Measurements from ENCODE around the gene CCDC82.
"Not testable (repeated sequence)": the region's sequence is repeated elsewhere in the genome, so short reads cannot be mapped to it uniquely, and the experiment has no call there.

The CCDC82 gene

GRCh38 chr11:96389720-96390487 lies at the start of gene CCDC82, which contains the start of gene JRKL:
CCDC82 (minus strand) TSS chr11:96389912; CDS start chr11:96384747, 5,165 bp downstream.
JRKL (plus strand) TSS chr11:96390013; CDS start chr11:96390650, 637 bp downstream.
- DNase-seq (ENCODE audit: low spot score) = peak; percentile 98

DNA sequence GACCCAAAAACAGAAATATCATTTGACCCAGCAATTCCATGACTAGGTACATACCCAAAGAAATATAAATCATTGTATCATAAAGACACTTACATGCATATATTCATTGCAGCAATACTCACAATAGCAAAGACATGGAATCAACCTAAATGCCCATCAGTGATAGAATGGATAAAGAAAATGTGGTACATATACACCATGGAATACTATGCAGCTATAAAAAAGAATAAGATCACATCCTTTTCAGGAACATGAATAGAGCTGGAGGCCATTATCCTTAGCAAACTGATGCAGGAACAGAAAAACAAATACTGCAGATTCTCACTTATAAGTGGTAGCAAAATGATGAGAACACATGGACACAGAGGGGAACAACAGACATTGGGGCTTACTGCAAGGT lies 42.9 kb upstream of the CCDC82 start:
- DNase-seq (ENCODE audit: low spot score) = not testable (repeated sequence)

GRCh38 chr11:96430668-96431067 lies 41.0 kb upstream of the CCDC82 start:
- no peak for DNase-seq (ENCODE audit: low spot score)

- DNase-seq (ENCODE audit: low spot score) = no peak
These were observed 35.0 kb upstream of the CCDC82 start for GRCh38 chr11:96424693-96425092.

DNA sequence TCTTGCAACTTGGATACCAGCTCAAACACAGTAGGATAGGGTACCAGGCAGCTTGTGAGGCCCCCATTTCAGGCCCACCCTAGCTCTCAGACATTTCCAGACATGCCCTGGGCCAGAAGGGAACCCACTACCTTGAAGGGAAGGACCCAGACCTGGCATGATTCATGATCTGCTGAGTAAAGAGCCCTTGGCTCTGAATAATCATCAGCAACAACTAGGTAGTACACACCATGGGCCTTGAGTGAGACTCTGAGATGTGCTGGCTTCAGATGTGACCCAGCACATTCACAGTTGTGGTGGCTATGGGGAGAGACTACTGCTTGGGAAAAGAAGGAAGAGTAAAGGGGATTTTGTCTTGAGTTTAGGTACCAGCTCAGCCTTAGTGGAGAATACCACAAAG lies 23.7 kb upstream of the CCDC82 start:
- DNase-seq (ENCODE audit: low spot score) = no peak

GRCh38 chr11:96412761-96413381 lies 23.2 kb upstream of the CCDC82 start:
- no peak for DNase-seq (ENCODE audit: low spot score)

GRCh38 chr11:96411412-96411811 lies 21.7 kb upstream of the CCDC82 start:
- DNase-seq (ENCODE audit: low spot score) = not testable (repeated sequence)

- no peak for DNase-seq (ENCODE audit: low spot score)
These were observed 11.0 kb upstream of the CCDC82 start for GRCh38 chr11:96400697-96401096.

DNA sequence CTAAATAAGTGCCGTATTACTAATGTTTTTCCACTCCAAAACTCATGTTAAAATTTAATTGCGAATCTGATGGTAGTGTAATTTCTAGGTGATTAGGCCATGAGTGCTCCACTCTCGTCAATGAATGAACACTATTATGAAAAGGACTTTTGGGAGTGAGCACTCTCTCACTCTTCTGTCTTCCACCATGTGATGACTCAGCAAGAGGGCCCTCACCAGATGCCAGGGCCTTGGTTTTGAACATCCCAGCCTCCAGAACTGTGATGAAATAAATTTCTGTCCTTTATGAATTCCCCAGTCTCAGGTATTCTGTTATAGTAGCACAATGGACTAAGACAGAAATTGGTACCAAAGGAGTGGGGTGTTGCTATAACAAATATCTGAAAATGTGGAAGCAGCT lies 8.2 kb upstream of the CCDC82 start:
- no peak for DNase-seq (ENCODE audit: low spot score)

DNA sequence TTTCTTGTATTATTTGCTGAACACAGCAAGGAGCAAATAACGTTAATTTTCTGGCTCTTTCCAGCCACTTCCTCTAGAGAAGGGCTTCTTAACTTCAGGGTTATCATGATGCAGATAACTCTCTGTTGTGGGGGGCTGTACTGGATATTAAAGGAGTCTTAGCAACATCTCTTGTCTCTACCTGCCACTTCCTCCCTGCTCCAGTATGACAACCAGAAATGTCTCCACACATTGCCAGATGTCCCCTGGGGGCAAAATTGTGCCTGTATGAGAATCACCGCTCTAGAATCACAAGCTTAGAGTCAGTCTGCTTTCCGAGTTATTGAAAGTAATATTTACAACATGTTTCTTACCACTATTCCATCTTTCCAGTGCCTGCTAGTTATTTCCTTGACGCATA lies 6.9 kb upstream of the CCDC82 start:
- no peak for DNase-seq (ENCODE audit: low spot score)

GRCh38 chr11:96394773-96395172 lies 5.1 kb upstream of the CCDC82 start:
- DNase-seq (ENCODE audit: low spot score) = no peak

DNA sequence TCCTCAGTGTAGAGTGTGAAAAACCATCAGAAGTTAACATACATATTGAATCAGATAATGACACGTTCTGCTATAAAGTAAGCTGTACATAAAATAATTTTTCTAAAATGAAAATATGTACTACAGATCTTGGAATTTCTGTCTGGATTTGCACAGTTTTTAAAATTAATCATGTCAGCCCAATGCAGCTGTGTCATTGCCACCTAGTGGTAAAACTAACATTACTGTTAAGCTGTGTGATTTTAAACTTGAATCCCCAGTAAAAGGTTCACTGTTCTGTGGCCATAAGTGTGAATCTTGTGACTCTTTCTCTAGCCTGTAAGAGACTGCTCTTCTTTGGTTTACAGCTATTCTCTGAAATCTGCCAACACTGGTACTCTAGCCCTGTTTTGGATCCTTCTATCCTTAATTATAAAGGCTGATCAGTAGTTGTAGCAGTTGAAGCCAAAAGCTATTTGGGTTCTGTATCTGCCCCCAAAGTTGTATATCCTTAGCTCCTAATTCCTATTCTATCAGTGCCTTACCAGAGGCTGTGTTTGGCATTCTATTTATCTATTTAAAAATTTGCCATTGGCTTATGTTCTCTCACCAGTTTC lies 4.1 kb upstream of the CCDC82 start:
- no peak for DNase-seq (ENCODE audit: low spot score)

DNA sequence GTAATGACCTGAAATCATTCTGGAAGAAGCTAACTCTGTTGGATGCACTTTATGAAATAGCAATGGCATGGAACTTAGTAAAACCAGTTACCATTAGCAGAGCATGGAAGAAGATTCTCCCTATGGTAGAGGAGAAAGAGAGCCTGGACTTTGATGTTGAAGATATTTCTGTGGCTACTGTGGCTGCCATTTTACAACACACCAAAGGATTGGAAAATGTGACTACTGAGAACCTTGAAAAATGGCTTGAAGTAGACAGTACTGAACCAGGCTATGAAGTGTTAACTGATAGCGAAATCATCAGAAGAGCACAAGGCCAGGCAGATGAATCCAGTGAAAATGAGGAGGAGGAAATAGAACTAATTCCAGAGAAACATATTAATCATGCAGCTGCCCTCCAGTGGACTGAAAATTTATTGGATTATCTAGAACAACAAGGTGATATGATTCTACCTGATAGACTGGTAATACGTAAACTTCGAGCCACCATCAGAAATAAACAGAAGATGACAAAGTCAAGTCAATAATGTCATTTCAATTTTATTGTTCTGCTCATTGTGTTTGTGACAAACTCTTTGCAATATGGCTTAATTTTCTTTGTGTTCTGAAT lies 2.1 kb upstream of the CCDC82 start:
- DNase-seq (ENCODE audit: low spot score) = no peak

DNA sequence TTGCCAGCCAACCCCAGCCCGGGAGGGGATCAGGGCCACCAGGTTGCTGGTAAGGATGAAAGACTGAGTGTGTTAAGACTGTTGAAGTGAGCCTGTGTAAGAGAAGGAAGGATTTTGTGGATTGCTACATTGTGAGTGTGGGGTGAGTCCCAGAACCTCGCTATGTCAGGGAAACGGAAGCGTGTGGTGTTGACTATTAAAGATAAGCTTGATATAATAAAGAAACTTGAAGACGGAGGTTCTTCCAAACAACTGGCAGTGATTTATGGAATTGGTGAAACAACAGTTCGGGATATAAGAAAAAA lies 728 bp upstream of the CCDC82 start:
- no peak for DNase-seq (ENCODE audit: low spot score)

GRCh38 chr11:96388891-96389719 lies 607 bp downstream of the CCDC82 start:
- DNase-seq (ENCODE audit: low spot score) = peak; percentile 83

DNA sequence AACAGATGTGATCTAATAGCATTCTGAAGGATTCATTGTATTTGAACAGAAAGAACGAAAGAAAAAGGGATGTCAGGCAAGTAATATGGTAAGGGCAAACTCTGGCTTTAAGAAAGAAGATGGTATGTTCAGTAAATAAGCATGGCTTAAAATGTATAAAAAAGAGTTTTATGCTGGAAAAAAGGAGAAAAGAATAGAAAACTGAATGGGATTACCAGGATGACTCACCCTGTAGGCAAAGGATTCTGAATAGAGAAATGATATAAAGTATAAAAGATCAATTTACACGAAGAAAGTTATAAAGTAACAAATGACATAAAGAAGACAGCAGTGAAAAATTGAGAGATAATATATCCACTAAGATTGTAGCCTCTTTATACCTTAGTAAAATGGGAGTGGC lies 4.5 kb downstream of the CCDC82 start:
- DNase-seq (ENCODE audit: low spot score) = no peak

- DNase-seq (ENCODE audit: low spot score) = no peak
These were observed 5.6 kb downstream of the CCDC82 start for GRCh38 chr11:96384156-96384555.

DNA sequence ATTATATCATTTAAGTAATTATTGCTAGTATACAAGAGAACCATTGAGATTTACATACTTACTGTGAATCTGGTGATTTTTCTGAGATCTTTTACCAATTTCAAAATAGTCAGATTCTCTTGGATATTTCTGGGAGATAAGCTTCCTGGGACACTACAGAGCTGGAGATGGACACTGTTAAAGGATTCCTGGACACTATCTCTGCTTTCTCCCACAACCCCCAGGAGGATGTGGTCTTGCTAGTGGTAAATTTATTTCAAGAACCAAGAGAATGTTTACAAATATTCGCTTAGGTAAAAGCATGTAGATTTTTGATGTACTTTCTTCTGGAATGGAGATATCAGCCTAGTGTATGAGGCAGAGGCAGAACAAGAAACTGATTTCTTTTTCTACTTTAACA lies 12.9 kb downstream of the CCDC82 start:
- DNase-seq (ENCODE audit: low spot score) = no peak

- no peak for DNase-seq (ENCODE audit: low spot score)
These were observed 15.9 kb downstream of the CCDC82 start for GRCh38 chr11:96373826-96374225.

- DNase-seq (ENCODE audit: low spot score) = no peak
These were observed 22.4 kb downstream of the CCDC82 start for GRCh38 chr11:96367342-96367741.

DNA sequence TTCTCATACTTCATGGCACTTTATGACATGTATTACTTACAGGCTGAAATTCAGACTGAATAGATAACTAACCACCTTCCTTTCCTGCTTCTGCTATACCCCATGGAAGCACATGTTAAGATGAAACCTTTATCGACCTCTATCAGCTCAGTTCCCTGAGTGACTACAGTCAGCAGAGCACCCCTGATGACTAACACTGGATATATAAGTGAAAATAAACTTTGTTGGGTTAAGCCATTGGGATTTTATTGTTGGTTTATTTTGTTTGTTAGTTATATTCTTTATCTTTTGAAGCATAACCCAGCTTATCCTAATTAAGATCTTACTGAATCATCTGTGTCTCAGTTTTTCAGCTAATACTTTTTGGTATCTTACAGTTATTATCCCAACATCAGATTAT lies 23.7 kb downstream of the CCDC82 start:
- DNase-seq (ENCODE audit: low spot score) = no peak

- no peak for DNase-seq (ENCODE audit: low spot score)
These were observed 24.2 kb downstream of the CCDC82 start for GRCh38 chr11:96365493-96365892.
